HG02840 (cell line): ENCODE data around the gene SH3RF3.
"Not testable (repeated sequence)": the region's sequence is repeated elsewhere in the genome, so short reads cannot be mapped to it uniquely, and the experiment has no call there.

Source experiments
- ATAC-seq: cut with Tn5 transposase; IDR thresholded peaks from one replicate; pipeline ENCODE4 v1.9.1; 2021; ENCODE audit warnings: mild to moderate bottlenecking, moderate library complexity, moderate number of reproducible peaks; ENCODE audit not compliant: unreplicated experiment, low FRiP score

Gene SH3RF3

GRCh38 chr2:109521233-109522062 is 392.4 kb downstream of the SH3RF3 start:
- no peak for ATAC-seq

DNA sequence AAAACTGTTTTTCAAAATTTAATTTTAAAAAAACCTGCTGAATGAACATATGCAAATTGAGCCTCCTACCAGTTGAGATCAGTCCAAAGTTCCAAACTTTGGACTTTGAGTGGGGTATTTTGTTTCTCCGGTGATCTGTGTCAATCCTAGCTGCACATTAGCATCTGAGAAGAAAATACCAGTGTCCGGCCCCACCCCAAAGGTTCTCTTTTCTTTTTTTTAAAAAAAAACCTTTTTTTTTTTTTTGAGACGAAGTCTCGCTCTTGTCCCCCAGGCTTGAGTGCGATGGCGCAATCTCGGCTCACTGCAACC is 393.0 kb downstream of the SH3RF3 start:
- no peak for ATAC-seq

GRCh38 chr2:109523121-109523520 is 394.1 kb downstream of the SH3RF3 start:
- ATAC-seq, result no peak

- ATAC-seq, result no peak
These were observed 394.7 kb downstream of the SH3RF3 start for GRCh38 chr2:109523536-109524361.

DNA sequence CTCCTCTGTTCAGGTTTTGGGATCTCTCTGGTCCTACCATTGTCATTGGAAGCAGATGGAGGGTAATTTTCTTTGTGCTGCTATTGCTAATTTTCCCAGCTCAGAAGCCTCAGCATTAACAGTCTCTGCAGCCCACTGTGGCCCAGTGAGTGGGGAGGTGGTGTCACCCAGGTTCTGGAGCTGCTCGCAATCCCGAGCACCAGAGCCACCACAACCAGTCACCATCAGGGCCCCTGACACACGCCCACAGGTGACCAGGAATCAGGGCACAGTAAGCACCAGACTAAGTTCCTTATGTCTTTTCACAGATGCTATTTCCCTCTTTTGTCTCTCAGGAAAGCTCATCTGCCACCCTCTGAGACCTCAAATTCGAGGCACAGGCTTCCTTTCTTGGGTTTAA is 396.8 kb downstream of the SH3RF3 start:
- ATAC-seq, result no peak

- no peak for ATAC-seq
These were observed 397.5 kb downstream of the SH3RF3 start for GRCh38 chr2:109526442-109526970.

- no peak for ATAC-seq
These were observed 398.1 kb downstream of the SH3RF3 start for GRCh38 chr2:109527079-109527478.

- no peak for ATAC-seq
These were observed 399.1 kb downstream of the SH3RF3 start for GRCh38 chr2:109527846-109528705.

DNA sequence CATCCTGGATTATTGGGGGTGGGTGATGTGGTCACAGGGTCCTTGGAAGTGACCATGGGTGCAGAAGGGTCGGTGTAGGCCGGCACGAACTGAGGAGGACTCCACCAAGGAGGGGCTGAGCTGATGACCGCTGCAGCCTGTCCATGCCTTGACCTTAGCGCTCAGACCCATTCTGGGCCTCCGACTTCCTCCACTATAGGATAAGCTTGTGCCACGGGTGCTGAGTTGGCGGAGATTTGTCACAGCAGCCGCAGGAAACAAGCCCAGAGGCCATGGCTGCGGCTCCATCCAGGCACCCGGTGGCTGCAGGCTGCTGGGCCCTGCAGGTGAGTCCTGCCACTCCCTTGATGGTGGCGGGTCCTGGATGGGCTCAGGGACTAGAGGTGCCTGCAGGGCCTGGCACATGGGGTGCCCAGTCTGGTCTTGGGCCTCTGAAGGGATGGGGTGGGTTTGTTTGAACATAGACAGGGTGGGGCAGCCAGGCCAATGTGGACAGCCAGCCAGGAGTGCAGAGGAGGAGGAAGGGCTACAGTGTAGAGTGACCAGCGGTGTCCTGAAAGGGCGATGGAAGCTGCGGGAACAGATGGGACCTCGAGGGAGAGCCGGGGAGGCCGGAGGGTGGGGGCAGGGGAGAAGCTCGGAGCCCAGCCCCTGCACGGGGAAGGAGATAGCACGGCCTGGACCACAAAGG is 400.0 kb downstream of the SH3RF3 start:
- ATAC-seq, result no peak

GRCh38 chr2:109529532-109530449 is 400.8 kb downstream of the SH3RF3 start:
- no peak for ATAC-seq

DNA sequence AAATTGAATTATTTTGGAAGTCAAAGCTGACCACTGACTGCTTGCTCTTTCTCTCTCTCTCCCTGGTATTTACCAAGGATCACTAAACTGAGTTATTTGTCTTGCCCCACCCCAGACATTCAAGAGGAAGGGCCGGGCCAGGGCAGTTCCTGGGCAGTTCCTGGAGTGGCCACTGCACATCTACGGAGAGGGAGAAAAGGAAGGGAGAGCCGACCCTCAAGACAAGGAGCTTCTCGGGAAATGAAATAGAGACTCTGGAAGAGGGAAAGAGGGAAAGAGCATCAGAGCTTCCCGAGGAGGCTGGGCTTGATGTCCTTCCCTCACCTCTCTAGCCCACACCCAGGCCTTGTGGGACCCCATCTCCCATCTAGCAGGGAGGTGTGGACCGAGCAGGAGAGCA is 401.7 kb downstream of the SH3RF3 start:
- no peak for ATAC-seq

DNA sequence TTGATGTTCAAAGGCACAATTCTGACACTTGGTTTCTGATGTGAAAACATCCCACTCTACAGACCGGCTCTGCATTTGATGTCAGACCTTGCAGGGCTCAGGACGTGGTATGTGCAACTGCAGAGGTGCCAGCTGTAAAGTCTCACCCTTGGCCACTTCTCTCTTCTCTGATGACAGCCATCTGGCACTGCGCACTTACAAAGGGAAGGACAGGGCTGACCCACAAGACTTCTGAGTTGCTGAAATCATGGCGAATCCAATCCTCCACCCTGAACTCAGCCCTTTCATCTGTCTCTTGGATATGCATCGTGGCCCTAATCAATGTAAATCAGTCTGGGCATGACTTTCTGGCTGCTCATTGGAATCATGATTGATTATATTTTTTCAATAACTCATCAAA is 402.2 kb downstream of the SH3RF3 start:
- ATAC-seq, result no peak

- no peak for ATAC-seq
These were observed 403.1 kb downstream of the SH3RF3 start for GRCh38 chr2:109531896-109532727.

DNA sequence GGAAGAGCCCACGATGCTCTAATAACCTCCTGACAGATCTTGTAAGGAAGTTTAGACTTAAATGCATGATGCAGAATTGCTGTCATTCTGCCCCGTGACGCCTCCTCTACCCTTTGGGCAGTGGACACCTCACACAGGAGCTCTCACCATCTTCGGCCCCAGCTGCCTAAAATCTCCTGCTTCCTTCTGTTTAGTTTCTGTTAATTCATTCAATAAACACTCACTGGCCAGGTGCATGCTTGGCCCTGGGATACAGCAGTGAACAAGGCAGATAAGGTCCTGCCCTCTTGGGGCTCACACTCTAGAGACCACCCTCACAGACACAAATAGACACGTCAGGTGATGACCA is 403.7 kb downstream of the SH3RF3 start:
- no peak for ATAC-seq

- ATAC-seq, result no peak
These were observed 404.8 kb downstream of the SH3RF3 start for GRCh38 chr2:109533823-109534222.

DNA sequence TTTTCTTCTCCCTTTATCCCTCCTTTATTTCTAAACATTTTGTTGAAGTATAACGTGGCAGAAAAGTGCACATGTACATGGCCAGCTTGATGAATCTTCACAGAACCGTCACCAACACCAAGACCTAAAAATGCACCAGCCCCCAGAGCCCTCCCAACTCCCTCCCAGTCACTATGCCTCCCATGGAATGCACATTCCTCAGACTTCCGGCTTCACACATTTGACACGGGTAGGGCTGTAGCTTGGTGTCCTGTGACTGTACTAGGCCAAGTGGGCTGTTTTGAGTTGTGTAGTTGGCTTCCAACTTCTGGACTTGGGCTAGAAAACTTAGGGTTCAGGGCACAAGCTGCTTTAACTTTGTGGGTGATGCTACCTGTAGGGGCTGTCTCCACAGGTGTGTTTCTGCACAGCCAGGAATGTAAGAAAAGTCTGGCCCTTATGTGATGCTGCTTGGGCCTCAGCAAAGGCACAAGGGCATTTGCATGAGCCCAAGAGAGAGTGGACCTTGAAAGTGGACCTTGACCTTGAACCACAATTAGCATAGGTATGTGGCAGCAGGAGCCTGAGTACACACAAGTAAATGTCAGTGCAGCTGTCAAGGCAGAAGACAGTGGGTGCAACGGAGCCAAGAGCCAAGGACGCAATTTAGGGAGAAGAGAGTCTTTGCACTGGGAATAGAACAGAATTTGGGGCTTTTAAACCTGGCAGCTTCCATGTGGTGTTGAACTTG is 406.4 kb downstream of the SH3RF3 start:
- ATAC-seq, result no peak

DNA sequence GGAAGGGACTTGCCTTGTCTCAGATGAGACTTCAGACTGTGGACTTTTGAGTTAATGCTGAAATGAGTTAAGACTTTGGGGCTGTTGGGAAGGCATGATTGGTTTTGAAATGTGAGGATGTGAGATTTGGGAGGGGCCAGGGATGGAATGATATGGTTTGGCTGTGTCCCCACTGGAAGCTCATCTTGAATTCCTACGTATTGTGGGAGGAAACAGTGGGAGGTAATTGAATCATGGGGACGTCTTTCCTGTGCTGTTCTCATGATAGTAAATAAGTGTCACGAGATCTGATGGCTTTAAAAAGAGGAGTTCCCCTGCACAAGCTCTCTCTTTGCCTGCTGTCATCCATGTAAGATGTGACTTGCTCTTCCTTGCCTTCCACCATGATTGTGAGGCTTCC is 407.6 kb downstream of the SH3RF3 start:
- not testable (repeated sequence) for ATAC-seq
